GM21529 (cell line): ENCODE results near the gene VSIG10L.

Experiments
- ATAC-seq: cut with Tn5 transposase; IDR thresholded peaks from one replicate; pipeline ENCODE4 v1.9.1; 2021; ENCODE audit not compliant: unreplicated experiment

VSIG10L gene

GRCh38 chr19:51339313-51339686 lies 2.6 kb downstream of the VSIG10L start:
- ATAC-seq: peak; percentile 11

GRCh38 chr19:51338563-51339312 lies 3.2 kb downstream of the VSIG10L start:
- peak; percentile 57 for ATAC-seq

GRCh38 chr19:51337861-51338562 lies 3.9 kb downstream of the VSIG10L start:
- ATAC-seq: no peak

- no peak for ATAC-seq
These were observed 4.6 kb downstream of the VSIG10L start for GRCh38 chr19:51337141-51337860.

- ATAC-seq: no peak
These were observed 8.0 kb downstream of the VSIG10L start for GRCh38 chr19:51333836-51334460.

- ATAC-seq: no peak
These were observed 10.2 kb downstream of the VSIG10L start for GRCh38 chr19:51331716-51332115.

GRCh38 chr19:51331193-51331592 lies 10.7 kb downstream of the VSIG10L start:
- no peak for ATAC-seq

- ATAC-seq: no peak
These were observed 11.6 kb downstream of the VSIG10L start for GRCh38 chr19:51330366-51330765.

- ATAC-seq: no peak
These were observed 12.5 kb downstream of the VSIG10L start for GRCh38 chr19:51329411-51329810.

GRCh38 chr19:51327066-51328001 lies 14.6 kb downstream of the VSIG10L start:
- no peak for ATAC-seq

GRCh38 chr19:51326216-51327065 lies 15.5 kb downstream of the VSIG10L start:
- no peak for ATAC-seq

- no peak for ATAC-seq
These were observed 16.6 kb downstream of the VSIG10L start for GRCh38 chr19:51325161-51325976.

- ATAC-seq: no peak
These were observed 17.8 kb downstream of the VSIG10L start for GRCh38 chr19:51324167-51324481.

GRCh38 chr19:51323481-51324166 lies 18.3 kb downstream of the VSIG10L start:
- no peak for ATAC-seq

- ATAC-seq: no peak
These were observed 20.1 kb downstream of the VSIG10L start for GRCh38 chr19:51321799-51322198.

- ATAC-seq: no peak
These were observed 21.7 kb downstream of the VSIG10L start for GRCh38 chr19:51320280-51320657.

GRCh38 chr19:51319649-51320279 lies 22.2 kb downstream of the VSIG10L start:
- ATAC-seq: no peak
